Neural progenitor cell (in vitro differentiated cells): ENCODE results near the gene NFATC1. TPM values are rescaled to one million over a fixed set of nuclear protein-coding genes. Genes with fewer than 3 reads are reported as not detected.
"Not testable (repeated sequence)": the region's sequence is repeated elsewhere in the genome, so short reads cannot be mapped to it uniquely, and the experiment has no call there.

ENCODE experiments used
- DNase-seq: peaks from one replicate; pipeline ENCODE4 v3.0.0-alpha.2; 2016; ENCODE audit warnings: low spot score
- H2AFZ ChIP-seq: fragments of 200-600 bp; sonication (generic); replicated peaks from 2 replicates; pipeline ENCODE4 v1.6.1; 2016; ENCODE audit warnings: antibody characterized with exemption
- H3F3A ChIP-seq: fragments of 200-600 bp; sonication (generic); 2 replicates; pipeline ENCODE4 v1.6.1; 2016; ENCODE audit warnings: antibody characterized with exemption, low read depth
- H3K27ac ChIP-seq: fragments of 200-600 bp; sonication (generic); 2 replicates; pipeline ENCODE4 v1.5.1; 2016; ENCODE audit warnings: mild to moderate bottlenecking
- H3K27me3 ChIP-seq: fragments of 200-600 bp; sonication (generic); 2 replicates; pipeline ENCODE4 v1.6.1; 2016; ENCODE audit warnings: mild to moderate bottlenecking, moderate library complexity
- H3K36me3 ChIP-seq: fragments of 200-600 bp; sonication (generic); 2 replicates; pipeline ENCODE4 v1.5.1; 2016
- H3K4me1 ChIP-seq: fragments of 200-600 bp; sonication (generic); 2 replicates; pipeline ENCODE4 v1.6.1; 2016; ENCODE audit warnings: mixed run types
- H3K4me2 ChIP-seq: fragments of 200-600 bp; sonication (generic); 2 replicates; pipeline ENCODE4 v1.6.1; 2016
- H3K4me3 ChIP-seq: fragments of 200-600 bp; sonication (generic); 2 replicates; pipeline ENCODE4 v1.5.1; 2016
- H3K79me2 ChIP-seq: fragments of 200-600 bp; sonication (generic); 2 replicates; pipeline ENCODE4 v1.6.1; 2016; ENCODE audit warnings: low read depth
- H3K9ac ChIP-seq: fragments of 200-600 bp; sonication (generic); 2 replicates; pipeline ENCODE4 v1.6.1; 2016
- H3K9me3 ChIP-seq: fragments of 200-600 bp; sonication (generic); 2 replicates; pipeline ENCODE4 v1.5.1; 2016; ENCODE audit warnings: low read depth
- H4K20me1 ChIP-seq: fragments of 200-600 bp; sonication (generic); 2 replicates; pipeline ENCODE4 v1.6.1; 2016; ENCODE audit warnings: low read depth
- H3K27ac Mint-ChIP-seq: 3 replicates; pipeline ENCODE4 v1.8.0; 2021; ENCODE audit warnings: mixed read lengths
- H3K27me3 Mint-ChIP-seq: 2 replicates; pipeline ENCODE4 v1.8.0; 2022; ENCODE audit warnings: low read depth, mild to moderate bottlenecking, inconsistent platforms, moderate library complexity, mixed read lengths; ENCODE audit not compliant: insufficient read depth
- H3K36me3 Mint-ChIP-seq: 3 replicates; pipeline ENCODE4 v1.8.0; 2021; ENCODE audit warnings: mixed read lengths
- H3K4me1 Mint-ChIP-seq: 3 replicates; pipeline ENCODE4 v1.8.0; 2021; ENCODE audit warnings: mixed read lengths
- H3K4me3 Mint-ChIP-seq: 3 replicates; pipeline ENCODE4 v1.8.0; 2021; ENCODE audit warnings: mild to moderate bottlenecking, moderate library complexity, mixed read lengths
- H3K9me3 Mint-ChIP-seq: 3 replicates; pipeline ENCODE4 v1.8.0; 2020; ENCODE audit warnings: mixed read lengths
- EZH2 ChIP-seq: fragments of 200-600 bp; sonication (generic); IDR thresholded peaks from 2 replicates; pipeline ENCODE4 v1.6.1; 2017; ENCODE audit warnings: antibody characterized with exemption, mild to moderate bottlenecking, moderate library complexity
- EZH2phosphoT487 ChIP-seq: fragments of 200-600 bp; sonication (generic); IDR thresholded peaks from 2 replicates; pipeline ENCODE4 v1.6.1; 2017; ENCODE audit warnings: antibody characterized with exemption
- total RNA-seq: library from RNA; depleted of rRNA; stranded (reverse); fragments of >200 nt; gene quantifications from 2 replicates; pipeline ENCODE4 v1.2.3, GENCODE V29; 2015; ENCODE audit warnings: low replicate concordance
- TF ChIP-seq, protein P1 (sequence below): fragments of 200-600 bp; sonication (generic); IDR thresholded peaks from 2 replicates; pipeline ENCODE4 v1.5.1; 2017; ENCODE audit warnings: antibody characterized with exemption, mild to moderate bottlenecking

Gene NFATC1
- total RNA-seq, 1 donor from 2014 or later = 2.3 TPM

DNA sequence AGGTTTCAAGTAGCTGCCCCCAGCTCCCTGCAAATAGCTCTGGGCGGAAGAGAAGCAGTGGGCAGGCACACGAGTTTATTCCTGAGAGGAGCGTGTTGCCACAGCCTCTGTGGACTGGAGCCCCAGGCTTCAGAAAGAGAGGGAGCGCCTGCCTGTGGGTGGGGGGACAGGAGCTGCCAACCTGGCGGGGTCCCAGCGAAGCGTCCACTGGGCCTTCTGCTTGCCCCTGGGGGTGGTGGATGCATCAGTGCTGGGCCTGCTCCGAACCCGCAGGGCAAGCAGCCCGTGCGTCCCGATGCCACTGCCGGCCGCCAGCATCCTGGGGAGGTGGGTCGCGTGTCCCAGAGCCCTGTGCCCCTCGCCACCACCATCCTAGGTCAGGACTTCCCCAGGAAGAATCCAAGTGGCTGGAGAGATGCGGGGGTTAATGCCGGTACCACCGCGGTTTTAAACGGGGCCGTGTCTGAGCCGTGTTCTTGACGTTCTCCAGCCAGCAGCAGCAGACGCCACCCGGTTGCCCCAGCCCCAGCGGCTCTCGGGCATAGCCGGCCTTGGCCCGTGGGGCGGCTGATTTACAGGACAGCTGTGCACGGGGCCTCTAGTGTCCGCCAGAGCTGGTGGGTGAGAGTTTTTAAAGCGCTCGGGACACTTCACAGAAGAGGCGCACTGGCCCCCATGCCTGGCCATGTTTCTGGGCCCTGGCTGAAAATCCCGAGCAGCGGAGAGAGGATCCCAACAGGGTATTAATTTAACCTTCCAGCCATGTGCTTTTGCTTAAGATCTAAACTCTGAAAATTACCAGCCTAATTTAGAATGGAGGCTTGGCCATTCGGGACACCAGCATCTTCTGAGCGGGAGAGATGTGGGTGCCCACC, 84.7 kb downstream of the NFATC1 start:
- H3K27me3 ChIP-seq = no peaks in the 10 kb centered on the region
- no peaks in the 10 kb centered on the region for H3K36me3 ChIP-seq
- H3K27ac ChIP-seq = no peak overlapping the region
- H3F3A ChIP-seq = no peaks in the 10 kb centered on the region
- H3K9me3 ChIP-seq = no peaks in the 10 kb centered on the region
- H3K4me3 ChIP-seq = no peak overlapping the region
- Mint-ChIP-seq H3K36me3 (no peaks in the 10 kb centered on the region), H3K27me3 (peaks cover 5% of the 10 kb centered on the region), H3K9me3 (no peaks in the 10 kb centered on the region), H3K4me3 (no peak overlapping the region), H3K4me1 (peaks cover 14% of the 10 kb centered on the region), H3K27ac (no peak overlapping the region)
- no peak for DNase-seq
- H3K79me2 ChIP-seq = no peaks in the 10 kb centered on the region
- H4K20me1 ChIP-seq = no peaks in the 10 kb centered on the region
- TF ChIP-seq EZH2 = no peak
- TF ChIP-seq, protein P1, sequence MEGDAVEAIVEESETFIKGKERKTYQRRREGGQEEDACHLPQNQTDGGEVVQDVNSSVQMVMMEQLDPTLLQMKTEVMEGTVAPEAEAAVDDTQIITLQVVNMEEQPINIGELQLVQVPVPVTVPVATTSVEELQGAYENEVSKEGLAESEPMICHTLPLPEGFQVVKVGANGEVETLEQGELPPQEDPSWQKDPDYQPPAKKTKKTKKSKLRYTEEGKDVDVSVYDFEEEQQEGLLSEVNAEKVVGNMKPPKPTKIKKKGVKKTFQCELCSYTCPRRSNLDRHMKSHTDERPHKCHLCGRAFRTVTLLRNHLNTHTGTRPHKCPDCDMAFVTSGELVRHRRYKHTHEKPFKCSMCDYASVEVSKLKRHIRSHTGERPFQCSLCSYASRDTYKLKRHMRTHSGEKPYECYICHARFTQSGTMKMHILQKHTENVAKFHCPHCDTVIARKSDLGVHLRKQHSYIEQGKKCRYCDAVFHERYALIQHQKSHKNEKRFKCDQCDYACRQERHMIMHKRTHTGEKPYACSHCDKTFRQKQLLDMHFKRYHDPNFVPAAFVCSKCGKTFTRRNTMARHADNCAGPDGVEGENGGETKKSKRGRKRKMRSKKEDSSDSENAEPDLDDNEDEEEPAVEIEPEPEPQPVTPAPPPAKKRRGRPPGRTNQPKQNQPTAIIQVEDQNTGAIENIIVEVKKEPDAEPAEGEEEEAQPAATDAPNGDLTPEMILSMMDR = no peak
- TF ChIP-seq EZH2phosphoT487 = no peak
- H3K4me1 ChIP-seq = no peaks in the 10 kb centered on the region
- H3K9ac ChIP-seq = no peak overlapping the region
- no peak overlapping the region for H3K4me2 ChIP-seq
- no peak overlapping the region for H2AFZ ChIP-seq

DNA sequence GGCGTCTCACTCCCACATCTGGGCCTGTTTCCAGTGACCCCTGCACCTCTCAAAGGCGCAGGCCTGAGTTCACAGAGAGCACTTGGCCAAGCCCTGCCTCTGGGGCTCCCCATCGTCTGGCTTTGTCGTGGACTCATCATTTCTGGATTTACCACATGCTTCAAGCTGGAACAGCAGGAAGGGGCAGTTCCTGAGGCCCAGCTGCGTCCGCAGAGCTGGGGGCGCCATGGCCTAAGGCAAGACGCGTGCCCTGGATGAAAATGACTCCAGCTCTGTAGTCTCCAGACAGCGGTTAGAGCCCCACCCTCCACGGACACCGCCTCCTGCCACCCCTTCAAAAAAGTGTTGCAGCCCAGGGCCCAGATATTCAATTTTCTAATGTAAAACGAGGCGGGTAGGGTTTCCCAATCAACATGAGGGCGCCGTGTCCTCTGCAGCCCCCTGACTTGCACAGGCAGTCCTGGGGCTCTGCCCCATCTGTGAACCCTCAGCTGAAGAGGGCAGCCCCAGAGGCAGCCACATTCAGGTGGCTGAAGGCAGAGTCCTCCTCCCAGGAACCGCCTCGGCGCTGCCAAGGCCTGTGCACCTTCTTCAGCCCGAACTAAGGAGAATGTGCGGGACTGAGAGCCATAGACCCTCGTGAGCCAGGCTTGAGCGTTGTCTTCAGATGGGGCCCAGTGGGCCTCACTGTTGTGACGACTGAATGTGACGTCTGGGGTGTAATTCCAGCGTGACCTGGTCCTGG, 85.5 kb downstream of the NFATC1 start:
- Histone ChIP-seq H3K9me3 (no peaks in the 10 kb centered on the region), H3K4me2 (no peak overlapping the region), H3K79me2 (no peaks in the 10 kb centered on the region), H3F3A (no peaks in the 10 kb centered on the region), H3K4me1 (no peaks in the 10 kb centered on the region), H2AFZ (no peak overlapping the region), H4K20me1 (no peaks in the 10 kb centered on the region), H3K36me3 (no peaks in the 10 kb centered on the region), H3K4me3 (no peak overlapping the region), H3K27me3 (no peaks in the 10 kb centered on the region), H3K27ac (no peak overlapping the region), H3K9ac (no peak overlapping the region)
- H3K36me3 Mint-ChIP-seq = no peaks in the 10 kb centered on the region
- peaks cover 5% of the 10 kb centered on the region for H3K27me3 Mint-ChIP-seq
- H3K9me3 Mint-ChIP-seq = no peaks in the 10 kb centered on the region
- DNase-seq = no peak
- H3K27ac Mint-ChIP-seq = no peak overlapping the region
- H3K4me1 Mint-ChIP-seq = peaks cover 14% of the 10 kb centered on the region
- no peak overlapping the region for H3K4me3 Mint-ChIP-seq
- TF ChIP-seq, protein P1 = no peak
- no peak for TF ChIP-seq EZH2phosphoT487
- no peak for TF ChIP-seq EZH2

DNA sequence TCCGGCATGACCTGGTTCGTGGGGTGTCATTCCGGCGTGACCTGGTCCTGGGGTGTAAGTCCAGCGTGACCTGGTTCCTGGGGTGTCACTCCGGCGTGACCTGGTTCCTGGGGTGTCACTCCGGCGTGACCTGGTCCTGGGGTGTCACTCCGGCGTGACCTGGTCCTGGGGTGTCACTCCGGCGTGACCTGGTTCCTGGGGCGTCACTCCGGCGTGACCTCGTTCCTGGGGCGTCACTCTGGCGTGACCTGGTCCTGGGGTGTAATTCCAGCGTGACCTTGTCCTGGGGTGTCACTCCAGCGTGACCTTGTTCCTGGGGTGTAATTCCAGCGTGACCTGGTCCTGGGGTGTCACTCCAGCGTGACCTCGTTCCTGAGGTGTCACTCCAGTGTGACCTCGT, 87.7 kb downstream of the NFATC1 start:
- not testable (repeated sequence) for H3K27ac Mint-ChIP-seq, H3K27me3 ChIP-seq, H3F3A ChIP-seq, H3K4me2 ChIP-seq, H3K79me2 ChIP-seq, H3K9me3 Mint-ChIP-seq, H3K27ac ChIP-seq, H3K9me3 ChIP-seq, H3K4me3 Mint-ChIP-seq, H3K4me3 ChIP-seq, H3K4me1 ChIP-seq, H3K9ac ChIP-seq, H3K27me3 Mint-ChIP-seq, H2AFZ ChIP-seq, H3K36me3 ChIP-seq, H4K20me1 ChIP-seq, DNase-seq, H3K36me3 Mint-ChIP-seq
- H3K4me1 Mint-ChIP-seq = peaks cover 11% of the 10 kb centered on the region
